GM12878 (cell line): ENCODE data around the gene ADGRV1. TPM values are rescaled to one million over a fixed set of nuclear protein-coding genes. Genes with fewer than 3 reads are reported as not detected.

Experiments used
- ATAC-seq: fragments of 200-7000 bp; cut with Tn5 transposase; 3 replicates; pipeline ENCODE4 v1.9.1; 2020; ENCODE audit warnings: mild to moderate bottlenecking, moderate library complexity
- BruUV-seq: library from RNA; stranded (reverse); fragments of 400-500 nt; replicated peaks from 2 replicates; lab custom pipeline; 2021; lab: Mats Ljungman, UMichigan
- CTCF ChIA-PET: fragments of 300-600 bp; sonication (Branson Sonifier 250); formaldehyde crosslinking; extraction: SDS; loops from one replicate; lab custom pipeline; 2021; ENCODE audit warnings: inconsistent platforms; lab: Yijun Ruan, JAX
- POLR2A ChIA-PET: fragments of 350-600 bp; formaldehyde crosslinking; extraction: SDS; loops from one replicate; lab custom pipeline; 2021; ENCODE audit warnings: inconsistent platforms; lab: Charles Lee
- RAD21 ChIA-PET: fragments of 300-600 bp; sonication (Branson Sonifier 250); formaldehyde crosslinking; loops from one replicate; lab custom pipeline; 2023; ENCODE audit warnings: antibody characterized with exemption; ENCODE audit not compliant: unreplicated experiment; lab: Charles Lee
- SMC1A ChIA-PET: fragments of 300-600 bp; sonication (Branson Sonifier 250); formaldehyde crosslinking; loops from one replicate; lab custom pipeline; 2023; ENCODE audit not compliant: unreplicated experiment, uncharacterized antibody; lab: Charles Lee
- DNase-seq: peaks from one replicate; pipeline ENCODE4 v3.0.0-alpha.2; 2011; ENCODE audit warnings: low read depth, low spot score
- FAIRE-seq: peaks from 3 replicates; lab custom pipeline; 2011; peaks lifted over from hg19 to GRCh38; lab: Jason Lieb, UNC
- H2AFZ ChIP-seq: 2 replicates; pipeline ENCODE4 v1.6.0; 2011; ENCODE audit warnings: low read depth, low read length, control low read depth; ENCODE audit not compliant: control insufficient read depth
- H3K27ac ChIP-seq: 2 replicates; pipeline ENCODE4 v1.5.1; 2011; ENCODE audit warnings: control low read depth; ENCODE audit not compliant: control insufficient read depth, insufficient read depth
- H3K27me3 ChIP-seq, 2 experiments: replicated peaks in 1 of 2; 2 replicates each; pipeline versions ENCODE4 v1.6.0 to v1.6.1; 2011; ENCODE audit warnings: low read length in 1 of 2; ENCODE audit not compliant: control insufficient read depth in 2 of 2, insufficient read depth in 2 of 2
- H3K36me3 ChIP-seq, 2 experiments: 2 replicates each; pipeline ENCODE4 v1.5.1; 2011; ENCODE audit warnings: low read length in 1 of 2; ENCODE audit not compliant: control insufficient read depth in 2 of 2, insufficient read depth in 2 of 2
- H3K4me1 ChIP-seq: 2 replicates; pipeline ENCODE4 v1.6.1; 2011; ENCODE audit warnings: mild to moderate bottlenecking, low read length, moderate library complexity, mixed read lengths; ENCODE audit not compliant: control insufficient read depth, insufficient read depth
- H3K4me2 ChIP-seq: 2 replicates; pipeline ENCODE4 v1.6.0; 2011; ENCODE audit warnings: control low read depth; ENCODE audit not compliant: control insufficient read depth, insufficient read depth
- H3K4me3 ChIP-seq: fragments of 200-600 bp; sonication (generic); 2 replicates; pipeline ENCODE4 v1.5.1; 2016
- H3K79me2 ChIP-seq: 2 replicates; pipeline ENCODE4 v1.6.0; 2011; ENCODE audit warnings: low read length; ENCODE audit not compliant: control insufficient read depth, insufficient read depth
- H3K9ac ChIP-seq: 2 replicates; pipeline ENCODE4 v1.8.0; 2011; ENCODE audit warnings: low read length, control low read depth, mixed read lengths; ENCODE audit not compliant: control insufficient read depth, insufficient read depth
- H3K9me3 ChIP-seq: replicated peaks from 3 replicates; pipeline ENCODE4 v1.5.1; 2011; ENCODE audit warnings: mild to moderate bottlenecking, low read length; ENCODE audit not compliant: control insufficient read depth, insufficient read depth
- H4K20me1 ChIP-seq: 2 replicates; pipeline ENCODE4 v1.6.0; 2011; ENCODE audit not compliant: control insufficient read depth, insufficient read depth
- ASH2L ChIP-seq: fragments of 300-600, 200-600 bp; sonication (generic); IDR thresholded peaks from 2 replicates; pipeline ENCODE4 v1.6.1; 2017; ENCODE audit warnings: low read depth, mild to moderate bottlenecking, borderline replicate concordance
- CHD1 ChIP-seq: IDR thresholded peaks from 2 replicates; pipeline ENCODE4 v1.6.1; 2012; ENCODE audit warnings: low read depth, low read length, improper control_type of control experiment
- EP300 ChIP-seq, 2 experiments: fragments of 150-350 bp in 1 of 2; IDR thresholded peaks; 2 replicates each; pipeline ENCODE4 v1.6.1; 2011 to 2012; ENCODE audit warnings: low read depth in 2 of 2, low read length in 2 of 2, borderline replicate concordance in 1 of 2, improper control_type of control experiment in 1 of 2, inconsistent platforms in 1 of 2; ENCODE audit not compliant: control insufficient read depth in 1 of 2
- SPI1 ChIP-seq: IDR thresholded peaks from 2 replicates; pipeline ENCODE4 v1.6.1; 2011; ENCODE audit warnings: low read depth, mild to moderate bottlenecking, low read length, moderate library complexity, borderline replicate concordance; ENCODE audit not compliant: insufficient read depth
- ZNF217 ChIP-seq: fragments of 450-650 bp; IDR thresholded peaks from 2 replicates; pipeline ENCODE4 v1.6.1; 2017; ENCODE audit warnings: antibody characterized with exemption, mild to moderate bottlenecking
- WGBS: methylation state at CpG from one replicate; pipeline ENCODE4 v1.1.6; 2016; ENCODE audit warnings: low lambda C conversion rate; ENCODE audit not compliant: insufficient replicate concordance, insufficient coverage; ENCODE audit errors: missing lambda C conversion rate; 5-methylcytosine and 5-hydroxymethylcytosine counted together
- in situ Hi-C: fragments of 300-500 bp; cut with MboI; formaldehyde crosslinking; loops from 9 replicates; pipeline ENCODE4 v1.14.3; 2018; ENCODE audit warnings: mixed read lengths
- intact Hi-C: fragments of 100-400 bp; cut with micrococcal nuclease; formaldehyde crosslinking; loops from one replicate; pipeline ENCODE4 v1.14.2; 2022; ENCODE audit not compliant: unreplicated experiment
- polyA plus RNA-seq, 11 experiments: library from polyadenylated mRNA; depleted of rRNA in 4 of 11; unstranded in 6 of 11; stranded (reverse) in 5 of 11; fragments of >200 nt; fragmentation: Nextera tagmentation in 4 of 11; fragmentation: Illumina TruSeq in 1 of 11; extraction: Ambion mirVana in 4 of 11; extraction: Trizol in 1 of 11; gene quantifications; 1 replicate in 1 of 11; 2 replicates in 10 of 11; pipeline versions ENCODE4 v1.2.1 to v1.2.3, GENCODE V29; 2011 to 2016; ENCODE audit warnings: inconsistent platforms in 2 of 11, missing spikeins in 2 of 11, low read depth in 1 of 11
- total RNA-seq, 4 experiments: library from RNA; depleted of rRNA in 3 of 4; stranded (reverse); fragments of >200 nt in 3 of 4; fragmentation: Illumina TruSeq in 1 of 4; extraction: Trizol in 1 of 4; gene quantifications; 2 replicates each; pipeline versions ENCODE4 v1.2.1 to v1.2.3, GENCODE V29; 2013 to 2021
- TF ChIP-seq, protein P1 (sequence below): fragments of 150-350 bp; IDR thresholded peaks from 2 replicates; pipeline ENCODE4 v1.6.1; 2016; ENCODE audit warnings: low read depth, low read length
- TF ChIP-seq, protein P2 (sequence below): IDR thresholded peaks from 2 replicates; pipeline ENCODE4 v1.6.1; 2012; ENCODE audit warnings: low read length, inconsistent platforms

The ADGRV1 gene
- total and polyA plus RNA-seq, 10 of the 15 experiments (the other 5 are each of a cell fraction or from before 2014, with no cell fraction given) = 0.04 to 8.1 (median 0.16) TPM; not detected in 1

DNA sequence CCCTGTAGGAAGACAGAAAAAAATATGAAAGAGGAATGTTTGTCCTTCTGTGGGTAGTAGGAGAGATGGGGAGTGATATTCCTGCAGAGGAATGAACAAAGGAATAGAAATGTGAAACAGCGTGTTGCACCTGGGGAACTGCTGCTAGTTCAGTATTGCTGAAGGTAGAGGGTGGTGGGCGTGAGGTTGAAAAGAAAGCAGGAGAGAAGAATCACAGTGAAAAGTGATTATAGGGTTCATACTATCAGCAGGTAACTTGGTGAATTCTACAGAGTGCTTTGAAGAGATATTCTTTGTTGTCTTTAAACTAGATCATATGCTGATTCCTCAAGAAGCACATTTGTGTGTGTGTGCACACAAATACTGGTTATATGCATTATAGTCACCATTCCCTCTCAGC, 95.6 kb downstream of the ADGRV1 start:
- Histone ChIP-seq H3K9me3 (no peaks in the 10 kb centered on the region; the same call in 2 of the 3 replicates), H3K27me3 (no peaks in the 10 kb centered on the region), H3K27ac (no peak overlapping the region), H2AFZ (no peak overlapping the region)
- SMC1A ChIA-PET = interaction anchor here (1.2 kb wide), 1 partner anchor 40 kb away, joined by 4 read pairs; no protein-coding TSS in a partner anchor
- in situ Hi-C loops = no loop called here
- TF ChIP-seq EP300 (IDR thresholded peaks at IDR 0.05; ENCODE audit: borderline replicate concordance in 1 of 2, control insufficient read depth in 1 of 2, low read depth in 2 of 2, low read length in 2 of 2) (no peak), SPI1 (no peak), CHD1 (no peak), ASH2L (no peak), ZNF217 (no peak)
- TF ChIP-seq, protein P1, sequence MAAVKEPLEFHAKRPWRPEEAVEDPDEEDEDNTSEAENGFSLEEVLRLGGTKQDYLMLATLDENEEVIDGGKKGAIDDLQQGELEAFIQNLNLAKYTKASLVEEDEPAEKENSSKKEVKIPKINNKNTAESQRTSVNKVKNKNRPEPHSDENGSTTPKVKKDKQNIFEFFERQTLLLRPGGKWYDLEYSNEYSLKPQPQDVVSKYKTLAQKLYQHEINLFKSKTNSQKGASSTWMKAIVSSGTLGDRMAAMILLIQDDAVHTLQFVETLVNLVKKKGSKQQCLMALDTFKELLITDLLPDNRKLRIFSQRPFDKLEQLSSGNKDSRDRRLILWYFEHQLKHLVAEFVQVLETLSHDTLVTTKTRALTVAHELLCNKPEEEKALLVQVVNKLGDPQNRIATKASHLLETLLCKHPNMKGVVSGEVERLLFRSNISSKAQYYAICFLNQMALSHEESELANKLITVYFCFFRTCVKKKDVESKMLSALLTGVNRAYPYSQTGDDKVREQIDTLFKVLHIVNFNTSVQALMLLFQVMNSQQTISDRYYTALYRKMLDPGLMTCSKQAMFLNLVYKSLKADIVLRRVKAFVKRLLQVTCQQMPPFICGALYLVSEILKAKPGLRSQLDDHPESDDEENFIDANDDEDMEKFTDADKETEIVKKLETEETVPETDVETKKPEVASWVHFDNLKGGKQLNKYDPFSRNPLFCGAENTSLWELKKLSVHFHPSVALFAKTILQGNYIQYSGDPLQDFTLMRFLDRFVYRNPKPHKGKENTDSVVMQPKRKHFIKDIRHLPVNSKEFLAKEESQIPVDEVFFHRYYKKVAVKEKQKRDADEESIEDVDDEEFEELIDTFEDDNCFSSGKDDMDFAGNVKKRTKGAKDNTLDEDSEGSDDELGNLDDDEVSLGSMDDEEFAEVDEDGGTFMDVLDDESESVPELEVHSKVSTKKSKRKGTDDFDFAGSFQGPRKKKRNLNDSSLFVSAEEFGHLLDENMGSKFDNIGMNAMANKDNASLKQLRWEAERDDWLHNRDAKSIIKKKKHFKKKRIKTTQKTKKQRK = no peak
- TF ChIP-seq, protein P2, sequence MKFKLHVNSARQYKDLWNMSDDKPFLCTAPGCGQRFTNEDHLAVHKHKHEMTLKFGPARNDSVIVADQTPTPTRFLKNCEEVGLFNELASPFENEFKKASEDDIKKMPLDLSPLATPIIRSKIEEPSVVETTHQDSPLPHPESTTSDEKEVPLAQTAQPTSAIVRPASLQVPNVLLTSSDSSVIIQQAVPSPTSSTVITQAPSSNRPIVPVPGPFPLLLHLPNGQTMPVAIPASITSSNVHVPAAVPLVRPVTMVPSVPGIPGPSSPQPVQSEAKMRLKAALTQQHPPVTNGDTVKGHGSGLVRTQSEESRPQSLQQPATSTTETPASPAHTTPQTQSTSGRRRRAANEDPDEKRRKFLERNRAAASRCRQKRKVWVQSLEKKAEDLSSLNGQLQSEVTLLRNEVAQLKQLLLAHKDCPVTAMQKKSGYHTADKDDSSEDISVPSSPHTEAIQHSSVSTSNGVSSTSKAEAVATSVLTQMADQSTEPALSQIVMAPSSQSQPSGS = no peak
- TF ChIP-seq, all 136 proteins: peak for 0
- DNase-seq = no peak
- FAIRE-seq = no peak
- CTCF ChIA-PET = no interaction called here
- intact Hi-C loops = no loop called here
- BruUV-seq = no TSS peak
- no peaks in the 10 kb centered on the region; the same call in 1 of the 2 replicates for H3K4me1 ChIP-seq
- 77% methylated on average over 2 of the region's 2 CpGs for WGBS
- H4K20me1 ChIP-seq = no peaks in the 10 kb centered on the region
- H3K4me2 ChIP-seq = no peak overlapping the region
- H3K4me3 ChIP-seq = no peak overlapping the region
- H3K9ac ChIP-seq = no peak overlapping the region
- RAD21 ChIA-PET = interaction anchor here (0.9 to 1.2 kb wide), 2 partner anchors 14 to 49 kb away, joined by 3 to 4 read pairs; no protein-coding TSS in a partner anchor
- ATAC-seq = no peak
- no peaks in the 10 kb centered on the region for H3K36me3 ChIP-seq
- no peaks in the 10 kb centered on the region for H3K79me2 ChIP-seq
- POLR2A ChIA-PET = no interaction called here
